Activated T-cell treated with anti-CD3 and anti-CD28 coated beads for 48 hours (primary cell): ENCODE results near the gene PODN.

Experiments used
- DNase-seq: peaks from one replicate; pipeline ENCODE4 v3.0.0-alpha.2; 2020; ENCODE audit warnings: low read depth

PODN gene

DNA sequence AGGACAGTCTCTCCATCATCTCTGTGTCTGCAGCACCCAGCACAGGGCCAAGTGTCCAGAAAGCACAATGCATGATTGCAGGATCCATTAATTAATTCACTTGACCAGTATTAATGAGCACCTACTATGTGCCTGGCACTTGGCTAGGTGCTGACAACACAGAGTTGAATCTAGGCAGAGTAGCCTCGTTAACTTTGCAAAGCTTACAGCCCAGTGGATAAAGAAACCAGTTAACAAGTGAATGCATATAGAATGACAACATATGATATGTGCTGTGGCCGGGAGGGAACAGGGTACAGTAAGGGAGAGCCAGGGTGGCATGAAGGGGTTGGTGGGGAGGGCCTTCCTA is 69.6 kb downstream of the PODN start:
- no peak for DNase-seq

DNA sequence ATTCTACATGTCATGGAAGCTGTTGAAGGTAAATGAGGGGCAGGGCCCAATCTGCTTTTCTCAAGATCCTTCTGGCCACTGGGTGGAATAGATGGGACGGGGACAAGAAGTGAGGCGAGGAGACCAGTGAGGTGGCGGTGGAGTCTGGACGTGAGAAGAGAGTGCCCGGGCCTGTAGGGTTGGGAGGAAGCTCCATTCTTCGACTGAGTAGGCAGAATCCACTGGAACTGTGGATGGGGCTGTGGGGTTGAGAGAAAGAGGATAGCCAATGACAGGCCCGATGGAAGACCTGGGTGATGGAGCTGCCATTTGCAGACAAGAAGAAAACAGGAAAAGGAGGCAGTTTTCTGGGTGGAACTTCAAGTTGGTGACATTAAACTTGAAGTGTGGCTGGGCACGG is 70.2 kb downstream of the PODN start:
- no peak for DNase-seq

DNA sequence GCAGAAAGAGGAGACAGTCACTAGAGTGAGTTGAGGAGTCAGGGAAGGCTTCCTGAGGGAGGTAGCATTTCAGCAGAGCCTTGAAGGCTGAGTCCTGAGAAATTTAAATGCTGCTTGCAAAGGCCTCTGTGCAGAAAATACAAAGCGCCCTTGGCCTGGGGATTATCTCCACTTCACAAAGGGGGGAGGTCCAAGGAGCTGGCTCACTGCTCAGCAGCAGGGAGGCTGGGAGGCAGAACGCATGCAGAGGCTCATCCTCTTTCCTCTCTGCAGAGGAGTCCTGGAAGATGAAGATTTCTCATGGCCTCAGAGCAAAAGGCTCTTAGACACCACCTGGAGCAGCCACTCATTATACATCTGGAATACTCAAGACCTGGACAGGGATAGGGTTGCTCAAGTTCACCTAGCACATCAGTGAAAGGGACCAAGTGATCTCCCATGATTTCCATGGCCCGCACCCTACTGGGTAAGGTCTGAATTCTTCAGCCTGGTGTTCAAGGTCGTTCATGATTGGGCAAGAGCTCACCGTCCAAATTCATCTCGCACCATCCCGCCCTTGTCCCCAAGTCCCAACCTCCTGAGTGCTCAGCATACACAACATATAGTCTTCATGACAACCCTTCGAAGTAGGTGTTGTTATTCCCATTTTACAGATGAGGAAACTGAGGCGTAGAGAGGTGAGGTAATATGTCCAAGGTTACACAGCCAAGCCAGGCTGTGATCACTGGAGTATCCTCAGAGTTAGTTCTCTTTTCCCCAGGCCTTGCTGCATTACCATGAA is 71.4 kb downstream of the PODN start:
- no peak for DNase-seq

DNA sequence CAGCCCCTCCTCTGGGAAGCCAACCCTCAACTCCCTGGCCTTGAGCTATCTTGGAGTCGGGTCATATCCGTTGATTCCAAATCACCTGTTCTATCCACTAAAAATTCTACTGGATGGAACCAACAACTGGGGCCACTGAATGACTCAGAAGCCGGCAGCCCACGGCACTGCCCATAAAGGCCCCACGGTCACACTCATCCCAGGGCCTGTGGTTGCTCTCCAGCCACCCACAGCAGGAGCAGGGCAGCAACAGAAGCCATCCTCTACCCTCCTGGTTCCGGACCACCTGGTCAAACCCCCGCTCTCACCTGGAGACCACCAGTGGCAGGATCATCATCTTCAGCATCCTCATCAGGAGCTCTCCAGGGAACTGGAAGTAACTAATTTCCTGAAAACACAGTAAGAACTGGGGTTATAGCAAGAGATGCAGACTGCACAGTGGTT is 72.1 kb downstream of the PODN start:
- no peak for DNase-seq
